AG09319 (cell line): ENCODE results near the gene MARK1.
A peak's percentile ranks its signal among the peaks of the same experiment; 100 is the strongest.

Experiments
- DNase-seq: peaks from one replicate; pipeline ENCODE4 v3.0.0-alpha.2; 2010; ENCODE audit warnings: low read depth; ENCODE audit errors: extremely low read depth
- TF ChIP-seq, protein P1 (sequence below): IDR thresholded peaks from 2 replicates; pipeline ENCODE4 v1.5.1; 2011; ENCODE audit warnings: low read depth, mild to moderate bottlenecking, inconsistent platforms, low read length, moderate library complexity

Gene MARK1

GRCh38 chr1:220655961-220656740, 128.2 kb downstream of the MARK1 start:
- DNase-seq: no peak
- TF ChIP-seq, protein P1, sequence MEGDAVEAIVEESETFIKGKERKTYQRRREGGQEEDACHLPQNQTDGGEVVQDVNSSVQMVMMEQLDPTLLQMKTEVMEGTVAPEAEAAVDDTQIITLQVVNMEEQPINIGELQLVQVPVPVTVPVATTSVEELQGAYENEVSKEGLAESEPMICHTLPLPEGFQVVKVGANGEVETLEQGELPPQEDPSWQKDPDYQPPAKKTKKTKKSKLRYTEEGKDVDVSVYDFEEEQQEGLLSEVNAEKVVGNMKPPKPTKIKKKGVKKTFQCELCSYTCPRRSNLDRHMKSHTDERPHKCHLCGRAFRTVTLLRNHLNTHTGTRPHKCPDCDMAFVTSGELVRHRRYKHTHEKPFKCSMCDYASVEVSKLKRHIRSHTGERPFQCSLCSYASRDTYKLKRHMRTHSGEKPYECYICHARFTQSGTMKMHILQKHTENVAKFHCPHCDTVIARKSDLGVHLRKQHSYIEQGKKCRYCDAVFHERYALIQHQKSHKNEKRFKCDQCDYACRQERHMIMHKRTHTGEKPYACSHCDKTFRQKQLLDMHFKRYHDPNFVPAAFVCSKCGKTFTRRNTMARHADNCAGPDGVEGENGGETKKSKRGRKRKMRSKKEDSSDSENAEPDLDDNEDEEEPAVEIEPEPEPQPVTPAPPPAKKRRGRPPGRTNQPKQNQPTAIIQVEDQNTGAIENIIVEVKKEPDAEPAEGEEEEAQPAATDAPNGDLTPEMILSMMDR: no peak

DNA sequence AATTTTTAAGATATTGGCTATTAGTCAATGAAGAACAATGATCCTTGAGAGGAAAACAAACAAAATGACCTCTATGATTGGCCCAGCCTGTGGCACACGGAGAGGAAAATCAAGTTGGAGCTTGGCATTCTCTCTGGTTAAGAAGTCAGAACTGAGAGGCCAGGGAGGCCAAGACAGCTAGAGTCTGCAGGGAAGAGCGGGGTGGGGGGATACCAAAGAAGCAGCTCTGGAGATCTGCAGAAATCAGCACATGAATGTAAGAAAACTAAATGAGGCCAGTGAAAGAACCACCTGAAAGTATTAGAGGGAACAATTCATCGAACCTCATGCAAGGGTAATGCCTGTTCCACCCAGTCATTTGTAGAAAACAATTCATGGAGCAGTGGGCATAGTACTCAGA, 138.4 kb downstream of the MARK1 start:
- no peak for DNase-seq
- TF ChIP-seq, protein P1: no peak

GRCh38 chr1:220669005-220669404, 141.1 kb downstream of the MARK1 start:
- no peak for DNase-seq
- TF ChIP-seq, protein P1: no peak

DNA sequence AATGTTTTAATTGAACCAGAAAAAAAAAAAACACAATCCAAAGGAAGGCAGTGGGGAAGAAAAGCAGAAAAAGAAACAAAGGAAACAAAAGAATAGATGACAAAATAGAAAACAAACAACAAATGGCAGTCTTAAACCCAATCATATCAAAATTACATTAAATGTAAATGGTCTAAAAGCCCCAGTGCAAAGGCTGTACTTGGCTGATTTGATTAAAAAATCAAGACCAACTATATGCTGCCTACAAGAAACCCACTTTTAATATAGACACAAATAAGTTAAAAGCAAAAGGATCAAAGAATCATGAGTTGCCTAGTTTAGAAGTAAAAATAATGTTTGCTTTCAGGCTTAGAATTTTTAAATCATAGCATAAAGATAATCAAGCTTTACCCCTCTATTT, 142.4 kb downstream of the MARK1 start:
- TF ChIP-seq, protein P1: no peak
- no peak for DNase-seq

GRCh38 chr1:220673921-220674320, 146.0 kb downstream of the MARK1 start:
- TF ChIP-seq, protein P1: no peak
- DNase-seq: no peak

DNA sequence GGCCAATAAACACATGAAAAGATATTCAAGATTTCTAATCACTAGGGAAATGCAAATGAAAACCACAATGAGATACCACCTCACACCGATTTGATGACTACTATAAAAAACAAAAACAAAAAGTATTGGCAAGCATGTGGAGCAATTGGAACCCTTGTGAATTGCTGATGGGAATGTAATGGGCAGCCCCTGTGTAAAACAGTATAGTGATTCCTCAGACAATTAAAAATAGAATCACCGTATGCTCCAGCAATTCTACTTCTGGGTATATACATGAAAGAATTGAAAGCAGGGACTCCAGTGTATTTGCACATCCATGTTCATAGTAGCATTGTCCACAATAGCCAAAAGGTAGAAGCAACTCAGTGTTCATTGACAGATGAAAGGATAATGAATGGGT, 149.3 kb downstream of the MARK1 start:
- no peak for DNase-seq
- TF ChIP-seq, protein P1: no peak

- TF ChIP-seq, protein P1: peak; percentile 75
- peak; percentile 7 for DNase-seq
Observed at GRCh38 chr1:220680085-220680687, 152.2 kb downstream of the MARK1 start.
